Left ventricle myocardium inferior (tissue), 1 donor: ENCODE measurements around the gene PAM. TPM values are rescaled to one million over a fixed set of nuclear protein-coding genes. Genes with fewer than 3 reads are reported as not detected.
"Not testable (repeated sequence)": the region's sequence is repeated elsewhere in the genome, so short reads cannot be mapped to it uniquely, and the experiment has no call there.

ENCODE experiments used
- DNase-seq: peaks from one replicate; pipeline ENCODE4 v3.0.0-alpha.2; 2020
- H3K27ac ChIP-seq: fragments of 200-600 bp; replicated peaks from 2 replicates; pipeline ENCODE4 v1.8.0; 2021
- H3K27me3 ChIP-seq: fragments of 200-600 bp; 2 replicates; pipeline ENCODE4 v1.8.0; 2021; ENCODE audit warnings: low read depth
- H3K36me3 ChIP-seq: fragments of 200-600 bp; 2 replicates; pipeline ENCODE4 v1.8.0; 2021
- H3K4me1 ChIP-seq: fragments of 200-600 bp; 2 replicates; pipeline ENCODE4 v1.8.0; 2021
- H3K4me3 ChIP-seq: fragments of 200-600 bp; 2 replicates; pipeline ENCODE4 v1.8.0; 2021; ENCODE audit warnings: mild to moderate bottlenecking, moderate library complexity
- H3K9me3 ChIP-seq: fragments of 200-600 bp; replicated peaks from 2 replicates; pipeline ENCODE4 v1.8.0; 2021
- CTCF ChIP-seq: fragments of 200-600 bp; IDR thresholded peaks from 2 replicates; pipeline ENCODE4 v1.8.0; 2021; ENCODE audit warnings: antibody characterized with exemption, mild to moderate bottlenecking, borderline replicate concordance
- intact Hi-C: fragments of 100-400 bp; cut with micrococcal nuclease; formaldehyde crosslinking; loops from one replicate; pipeline ENCODE4 v1.11.0; 2022
- total RNA-seq: library from RNA; stranded (reverse); fragmentation: NEBNext Ultra II Directional; extraction: Animal tissue kit (Norgen Biotek cat#: 25700); gene quantifications from one replicate; pipeline ENCODE4 v1.2.1, GENCODE V29; 2021
- donor health status: DM: no; HTN: yes; CAD: no; lungs with severe emphysema.

Gene PAM
- total RNA-seq, 1 donor from 2014 or later = 1,051 TPM

GRCh38 chr5:103057208-103058130 is 302.4 kb downstream of the PAM start:
- no peak for DNase-seq
- TF ChIP-seq CTCF = no peak
- intact Hi-C loops = no loop called here
- Histone ChIP-seq H3K27me3 (no peaks in the 10 kb centered on the region), H3K9me3 (no peaks in the 10 kb centered on the region), H3K27ac (no peak overlapping the region), H3K4me3 (no peak overlapping the region), H3K36me3 (no peaks in the 10 kb centered on the region), H3K4me1 (no peaks in the 10 kb centered on the region)

DNA sequence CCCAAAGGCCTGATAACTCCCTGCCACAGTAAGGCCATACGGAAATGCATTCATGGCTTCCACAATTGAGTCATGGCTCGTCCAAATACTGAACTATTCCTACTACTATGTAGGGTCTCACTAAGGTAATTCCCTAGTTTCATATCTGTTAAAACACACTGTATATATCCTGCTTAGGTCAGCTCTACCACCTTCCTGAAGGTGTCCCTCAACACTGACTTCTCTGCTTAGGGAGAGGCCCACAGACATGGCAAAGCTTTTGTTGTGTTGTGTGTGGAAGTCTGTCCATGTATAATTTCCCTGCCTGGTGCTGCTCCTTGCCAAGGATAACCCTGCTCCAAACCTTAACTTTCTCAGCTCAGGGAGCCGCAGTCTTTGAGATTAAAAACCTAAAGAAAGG is 304.4 kb downstream of the PAM start:
- Histone ChIP-seq H3K27me3 (no peaks in the 10 kb centered on the region), H3K36me3 (no peaks in the 10 kb centered on the region), H3K9me3 (no peaks in the 10 kb centered on the region), H3K27ac (no peak overlapping the region), H3K4me1 (no peaks in the 10 kb centered on the region), H3K4me3 (no peak overlapping the region)
- no peak for DNase-seq
- intact Hi-C loops = no loop called here
- no peak for TF ChIP-seq CTCF

GRCh38 chr5:103060424-103060954 is 305.4 kb downstream of the PAM start:
- Histone ChIP-seq H3K27ac (no peak overlapping the region), H3K4me1 (no peaks in the 10 kb centered on the region), H3K36me3 (no peaks in the 10 kb centered on the region), H3K9me3 (no peaks in the 10 kb centered on the region), H3K4me3 (no peak overlapping the region), H3K27me3 (no peaks in the 10 kb centered on the region)
- TF ChIP-seq CTCF = no peak
- intact Hi-C loops = no loop called here
- no peak for DNase-seq

DNA sequence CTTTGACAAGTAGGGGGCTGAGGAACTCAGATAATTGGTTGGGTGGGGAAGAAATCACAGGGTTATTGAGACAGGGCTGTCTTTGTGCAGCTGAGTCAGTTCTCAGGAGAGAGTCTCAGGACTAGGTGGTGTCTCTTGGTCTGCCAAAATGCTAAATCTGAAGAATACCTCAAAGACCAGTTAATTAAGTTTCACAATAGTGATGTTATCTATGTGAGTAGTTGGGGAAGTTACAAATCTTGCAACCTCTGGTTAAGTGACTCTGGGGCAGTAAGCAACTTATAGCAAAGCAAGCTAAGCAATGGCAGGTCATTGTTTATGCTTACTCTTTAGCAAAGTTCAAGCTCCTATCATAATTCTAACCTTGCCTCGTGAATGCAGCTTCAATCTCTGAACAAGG is 311.2 kb downstream of the PAM start:
- H3K4me3 ChIP-seq = no peak overlapping the region
- no peaks in the 10 kb centered on the region for H3K4me1 ChIP-seq
- intact Hi-C loops = no loop called here
- no peaks in the 10 kb centered on the region for H3K27me3 ChIP-seq
- DNase-seq = no peak
- H3K36me3 ChIP-seq = no peaks in the 10 kb centered on the region
- no peaks in the 10 kb centered on the region for H3K9me3 ChIP-seq
- no peak overlapping the region for H3K27ac ChIP-seq
- TF ChIP-seq CTCF = no peak

GRCh38 chr5:103073500-103073899 is 318.4 kb downstream of the PAM start:
- H3K27ac ChIP-seq, intact Hi-C loops, H3K4me1 ChIP-seq, DNase-seq, H3K4me3 ChIP-seq, H3K27me3 ChIP-seq, H3K36me3 ChIP-seq: not testable (repeated sequence)
- H3K9me3 ChIP-seq = peaks cover 55% of the 10 kb centered on the region

DNA sequence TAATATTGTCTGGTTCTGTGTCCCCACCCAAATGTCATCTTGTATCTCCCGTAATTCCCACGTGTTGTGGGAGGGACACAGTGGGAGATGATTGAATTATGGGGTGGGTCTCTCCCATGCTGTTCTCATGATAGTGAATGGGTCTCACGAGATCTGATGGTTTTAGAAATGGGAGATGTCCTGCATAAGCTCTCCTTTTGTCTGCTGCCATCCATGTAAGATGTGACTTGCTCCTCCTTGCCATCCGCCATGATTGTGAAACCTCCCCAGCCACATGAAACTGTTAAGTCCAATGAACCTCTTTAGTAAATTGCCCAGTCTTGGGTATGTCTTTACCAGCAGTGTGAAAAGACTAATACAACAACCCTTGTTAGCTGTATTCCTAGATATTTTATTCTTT is 320.3 kb downstream of the PAM start:
- Histone ChIP-seq H3K27me3 (no peaks in the 10 kb centered on the region), H3K4me3 (no peak overlapping the region), H3K27ac (no peak overlapping the region), H3K4me1 (no peaks in the 10 kb centered on the region), H3K36me3 (no peaks in the 10 kb centered on the region), H3K9me3 (peaks cover 74% of the 10 kb centered on the region)
- TF ChIP-seq CTCF = no peak
- no peak for DNase-seq
- intact Hi-C loops = no loop called here
